ENCODE data around the gene MMP28. TPM values are rescaled to one million over a fixed set of nuclear protein-coding genes. Genes with fewer than 3 reads are reported as not detected.

Gene MMP28
- polyA plus RNA-seq, 5 donors, result 7.6 to 10.5 (median 8.8) TPM

- no peak for DNase-seq
Observed at GRCh38 chr17:35726953-35727460, 68.4 kb downstream of the MMP28 start.

DNA sequence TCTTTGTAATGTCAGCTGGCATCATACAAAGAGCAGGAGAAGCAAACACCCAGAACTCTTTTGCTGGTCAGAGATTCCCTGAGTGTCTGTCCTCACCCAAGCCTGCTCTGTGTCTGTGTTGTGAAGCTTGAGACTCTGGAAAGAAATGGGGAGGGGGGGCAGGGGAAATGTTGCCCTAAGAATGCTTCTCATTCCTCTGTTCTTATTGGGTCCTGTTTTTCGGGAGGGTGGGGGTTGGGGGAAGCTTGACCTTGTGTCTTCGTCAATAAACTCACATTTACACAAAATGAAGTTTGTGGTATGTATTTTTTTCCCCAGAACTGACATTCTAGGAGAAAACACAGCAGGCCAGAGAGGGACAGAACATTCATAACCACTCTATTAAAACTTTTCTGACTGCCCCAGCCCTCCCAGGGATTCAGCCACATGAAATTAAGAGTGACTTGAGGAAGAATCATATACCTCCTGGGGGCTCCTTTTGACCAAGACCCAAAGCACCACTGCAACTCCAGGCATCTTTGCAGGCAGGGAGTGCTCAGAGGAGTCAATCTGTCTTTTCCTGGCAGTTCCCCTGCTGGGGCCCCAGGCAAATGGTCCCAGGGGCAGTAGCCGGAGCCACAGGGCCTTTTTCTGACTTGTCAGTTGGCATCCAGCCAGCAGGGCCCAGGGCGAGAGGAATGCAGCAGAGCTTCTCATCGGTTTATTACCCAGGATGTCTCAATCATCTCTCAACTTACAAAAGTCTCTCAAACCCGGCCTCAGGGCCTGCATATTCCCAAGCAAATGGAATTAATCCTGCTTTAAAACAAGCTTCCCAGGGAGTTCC, 69.1 kb downstream of the MMP28 start:
- DNase-seq, result no peak

DNA sequence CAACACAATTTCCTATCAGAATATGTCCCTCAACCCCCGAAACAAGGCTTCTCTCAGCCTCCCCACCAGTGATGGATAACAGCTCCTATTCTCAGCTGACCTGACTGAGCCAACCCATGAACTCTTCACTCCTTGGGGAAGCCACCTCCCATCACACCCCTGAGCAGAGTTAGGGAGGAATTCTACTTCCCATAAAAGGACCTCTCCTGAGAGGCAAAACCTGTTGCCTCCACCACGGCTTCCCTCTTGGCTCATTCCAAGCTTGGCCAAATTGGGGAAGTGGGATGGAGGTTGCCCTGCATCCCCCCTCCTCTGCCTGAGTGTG, 69.7 kb downstream of the MMP28 start:
- DNase-seq, result no peak

GRCh38 chr17:35725058-35725457, 70.4 kb downstream of the MMP28 start:
- no peak for DNase-seq

DNA sequence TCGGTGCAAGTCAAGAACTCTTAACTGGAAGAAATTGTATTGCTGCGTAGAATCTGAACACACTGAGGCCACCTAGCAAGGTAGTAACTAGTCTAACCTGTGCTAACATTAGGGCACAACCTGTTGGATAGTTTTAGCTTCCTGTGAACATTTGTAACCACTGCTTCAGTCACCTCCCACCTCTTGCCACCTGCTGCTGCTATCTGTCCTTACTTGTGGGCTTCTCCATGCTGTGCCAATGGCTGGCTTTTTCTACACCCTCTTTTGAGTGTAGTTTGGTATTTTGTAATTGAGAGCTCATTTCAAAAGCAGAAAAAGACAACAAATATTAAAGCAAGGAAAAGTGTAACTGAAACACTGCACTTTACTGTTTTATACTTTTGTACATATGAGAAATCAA, 71.7 kb downstream of the MMP28 start:
- no peak for DNase-seq

DNA sequence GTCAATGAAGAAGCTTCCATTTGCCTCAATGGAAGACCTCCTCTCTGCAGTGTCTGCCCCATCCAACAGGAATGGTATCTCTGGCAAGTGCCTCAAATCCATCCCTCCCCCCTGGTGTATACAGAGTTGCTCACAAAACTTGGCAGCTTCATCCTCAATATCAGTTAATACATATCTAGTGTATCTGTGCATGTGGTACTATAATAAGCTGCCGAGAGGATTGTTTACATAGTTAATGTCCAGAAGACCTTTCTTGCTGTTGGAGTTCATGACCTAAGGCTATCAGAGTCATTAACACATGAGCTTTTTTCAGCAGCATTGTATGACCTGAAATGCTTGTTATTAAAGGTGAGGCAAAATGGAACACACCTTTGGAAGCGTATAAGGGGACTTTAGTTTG, 78.0 kb downstream of the MMP28 start:
- no peak for DNase-seq

GRCh38 chr17:35716897-35717465, 78.5 kb downstream of the MMP28 start:
- no peak for DNase-seq

GRCh38 chr17:35716173-35716572, 79.3 kb downstream of the MMP28 start:
- no peak for DNase-seq

Other genes starting within 250 kb of the MMP28 start
- under 1 TPM; 0.54 to 0.95 (median 0.71) TPM for gene SLFN14, start 234.8 kb downstream of the MMP28 start, polyA plus RNA-seq (ENCODE audit: insufficient read depth in 1 of 5, insufficient read length in 5 of 5, low replicate concordance in 1 of 5)
- gene PEX12, start 217.1 kb downstream of the MMP28 start, polyA plus RNA-seq (ENCODE audit: insufficient read depth in 1 of 5, insufficient read length in 5 of 5, low replicate concordance in 1 of 5), result 10 to 100 TPM in 1 of 5 donors, 1 to 10 TPM in 4; 8.8 to 10.6 (median 9.8) TPM
- 100 to 1,000 TPM; 122 to 158 (median 147) TPM for gene AP2B1, start 208.3 kb downstream of the MMP28 start, polyA plus RNA-seq (ENCODE audit: insufficient read depth in 1 of 5, insufficient read length in 5 of 5, low replicate concordance in 1 of 5)
- 1 to 10 TPM; 2.2 to 3.8 (median 3.0) TPM for gene RASL10B, start 64.0 kb downstream of the MMP28 start, polyA plus RNA-seq (ENCODE audit: insufficient read depth in 1 of 5, insufficient read length in 5 of 5, low replicate concordance in 1 of 5)
- gene GAS2L2, start 42.4 kb downstream of the MMP28 start, polyA plus RNA-seq (ENCODE audit: insufficient read depth in 1 of 5, insufficient read length in 5 of 5, low replicate concordance in 1 of 5), result 1 to 10 TPM in 3 of 5 donors, under 1 TPM in 2; 0.17 to 2.4 (median 1.1) TPM
- under 1 TPM in 3 of 5 donors, not detected in 2; 0.14 to 0.23 (median 0.21) TPM for gene C17orf50, start 34.8 kb downstream of the MMP28 start, polyA plus RNA-seq (ENCODE audit: insufficient read depth in 1 of 5, insufficient read length in 5 of 5, low replicate concordance in 1 of 5)
- 100 to 1,000 TPM; 200 to 261 (median 239) TPM for gene TAF15, start 13.8 kb upstream of the MMP28 start, polyA plus RNA-seq (ENCODE audit: insufficient read depth in 1 of 5, insufficient read length in 5 of 5, low replicate concordance in 1 of 5)
- gene HEATR9, start 73.2 kb upstream of the MMP28 start, polyA plus RNA-seq (ENCODE audit: insufficient read depth in 1 of 5, insufficient read length in 5 of 5, low replicate concordance in 1 of 5), result under 1 TPM; 0.08 to 0.28 (median 0.16) TPM
- gene CCL5, start 84.7 kb upstream of the MMP28 start, polyA plus RNA-seq (ENCODE audit: insufficient read depth in 1 of 5, insufficient read length in 5 of 5, low replicate concordance in 1 of 5), result 1 to 10 TPM; 2.7 to 4.4 (median 4.0) TPM
- gene RDM1, start 135.1 kb upstream of the MMP28 start, polyA plus RNA-seq (ENCODE audit: insufficient read depth in 1 of 5, insufficient read length in 5 of 5, low replicate concordance in 1 of 5), result 1 to 10 TPM; 2.0 to 3.6 (median 2.5) TPM
- not detected for gene LYZL6, start 148.1 kb upstream of the MMP28 start, polyA plus RNA-seq (ENCODE audit: insufficient read depth in 1 of 5, insufficient read length in 5 of 5, low replicate concordance in 1 of 5)
- gene CCL16, start 185.9 kb upstream of the MMP28 start, polyA plus RNA-seq (ENCODE audit: insufficient read depth in 1 of 5, insufficient read length in 5 of 5, low replicate concordance in 1 of 5), result 1 to 10 TPM in 1 of 5 donors, under 1 TPM in 4; 0.49 to 1.0 (median 0.84) TPM
- gene CCL14, start 191.1 kb upstream of the MMP28 start, polyA plus RNA-seq (ENCODE audit: insufficient read depth in 1 of 5, insufficient read length in 5 of 5, low replicate concordance in 1 of 5), result 100 to 1,000 TPM in 2 of 5 donors, 10 to 100 TPM in 3; 70.5 to 119 (median 83.9) TPM
- under 1 TPM; 0.11 to 0.41 (median 0.25) TPM for gene CCL15, start 205.9 kb upstream of the MMP28 start, polyA plus RNA-seq (ENCODE audit: insufficient read depth in 1 of 5, insufficient read length in 5 of 5, low replicate concordance in 1 of 5)
- gene CCL23, start 222.3 kb upstream of the MMP28 start, polyA plus RNA-seq (ENCODE audit: insufficient read depth in 1 of 5, insufficient read length in 5 of 5, low replicate concordance in 1 of 5), result under 1 TPM in 3 of 5 donors, not detected in 2; 0.48 to 0.65 (median 0.65) TPM

Data from right lung (tissue), 5 donors.